ENCODE data around the gene FOXB1.
A peak's percentile ranks its signal among the peaks of the same experiment; 100 is the strongest.

The FOXB1 gene

GRCh38 chr15:60004009-60004845 is at the start of gene FOXB1:
Gene FOXB1 (plus strand): TSS chr15:60004311. CDS start chr15:60004964, 653 bp downstream.
- peak; percentile 39 for DNase-seq

GRCh38 chr15:59958288-59958687 is 45.8 kb upstream of the FOXB1 start:
- DNase-seq, result no peak

GRCh38 chr15:59960318-59960717 is 43.8 kb upstream of the FOXB1 start:
- no peak for DNase-seq

- no peak for DNase-seq
These were observed 40.8 kb upstream of the FOXB1 start for GRCh38 chr15:59963322-59963721.

GRCh38 chr15:59963925-59964324 is 40.2 kb upstream of the FOXB1 start:
- no peak for DNase-seq

GRCh38 chr15:59965741-59966140 is 38.4 kb upstream of the FOXB1 start:
- DNase-seq, result no peak

GRCh38 chr15:59966262-59966661 is 37.8 kb upstream of the FOXB1 start:
- DNase-seq, result no peak

GRCh38 chr15:59968314-59968713 is 35.8 kb upstream of the FOXB1 start:
- no peak for DNase-seq

GRCh38 chr15:59972241-59972640 is 31.9 kb upstream of the FOXB1 start:
- no peak for DNase-seq

- peak; percentile 34 for DNase-seq
These were observed 27.4 kb upstream of the FOXB1 start for GRCh38 chr15:59976480-59977271.

- DNase-seq, result no peak
These were observed 12.3 kb upstream of the FOXB1 start for GRCh38 chr15:59991834-59992233.

- no peak for DNase-seq
These were observed 10.9 kb upstream of the FOXB1 start for GRCh38 chr15:59993041-59993750.

- DNase-seq, result no peak
These were observed 10.1 kb upstream of the FOXB1 start for GRCh38 chr15:59993950-59994401.

GRCh38 chr15:59994526-59994887 is 9.6 kb upstream of the FOXB1 start:
- no peak for DNase-seq

- peak; percentile 30 for DNase-seq
These were observed 9.1 kb upstream of the FOXB1 start for GRCh38 chr15:59994888-59995557.

GRCh38 chr15:59995568-59996297 is 8.4 kb upstream of the FOXB1 start:
- no peak for DNase-seq

GRCh38 chr15:59996298-59997041 is 7.6 kb upstream of the FOXB1 start:
- no peak for DNase-seq

- peak; percentile 63 for DNase-seq
These were observed 6.9 kb upstream of the FOXB1 start for GRCh38 chr15:59997070-59997701.

GRCh38 chr15:59998305-59998949 is 5.7 kb upstream of the FOXB1 start:
- DNase-seq, result no peak

- DNase-seq, result no peak
These were observed 5.0 kb upstream of the FOXB1 start for GRCh38 chr15:59998950-59999611.

Measured in activated T-cell treated with anti-CD3 and anti-CD28 coated beads, Interleukin-2, amount 50 U/mL, for 1 hour (primary cell).